CD4-positive, CD25-positive, alpha-beta regulatory T cell (primary cell): Measurements from ENCODE around the gene CHKB. TPM values are rescaled to one million over a fixed set of nuclear protein-coding genes. Genes with fewer than 3 reads are reported as not detected.

ENCODE experiments used
- ATAC-seq, 2 donors: fragments of 150-1000 bp; cut with Tn5 transposase; one replicate each; pipeline ENCODE4 v1.10.0; 2021; ENCODE audit warnings: low read depth in 2 of 2, moderate number of reproducible peaks in 2 of 2, moderate library complexity in 1 of 2
- DNase-seq, 3 donors: peaks; one replicate each; pipeline versions ENCODE4 v3.0.0 to v3.0.0-alpha.2; 2012 to 2022; ENCODE audit warnings: mixed read lengths in 1 of 3
- H3K27ac ChIP-seq: one replicate; pipeline ENCODE4 v1.7.0; 2013; ENCODE audit warnings: mild to moderate bottlenecking, low read length; ENCODE audit not compliant: insufficient read depth, poor library complexity, severe bottlenecking
- H3K27me3 ChIP-seq: one replicate; pipeline ENCODE4 v1.7.0; 2013; ENCODE audit warnings: low read length; ENCODE audit not compliant: control insufficient read depth, insufficient read depth
- H3K36me3 ChIP-seq: one replicate; pipeline ENCODE4 v1.7.0; 2013; ENCODE audit warnings: mild to moderate bottlenecking, low read length, moderate library complexity; ENCODE audit not compliant: control insufficient read depth, insufficient read depth
- H3K4me1 ChIP-seq: 2 replicates; pipeline ENCODE4 v1.7.0; 2013; ENCODE audit warnings: mild to moderate bottlenecking, low read length; ENCODE audit not compliant: insufficient read depth, control insufficient read depth, poor library complexity, severe bottlenecking
- H3K4me3 ChIP-seq: one replicate; pipeline ENCODE4 v1.7.0; 2013; ENCODE audit warnings: low read depth, mild to moderate bottlenecking, low read length, moderate library complexity
- H3K9me3 ChIP-seq, 2 experiments: 1 replicate in 1 of 2; 2 replicates in 1 of 2; pipeline ENCODE4 v1.7.0; 2013; ENCODE audit warnings: low read length in 2 of 2, mild to moderate bottlenecking in 1 of 2, moderate library complexity in 1 of 2; ENCODE audit not compliant: control insufficient read depth in 2 of 2
- H3K27ac Mint-ChIP-seq, 3 donors: one replicate each; pipeline ENCODE4 v1.8.0; 2020 to 2022; ENCODE audit warnings: mild to moderate bottlenecking in 3 of 3, mixed read lengths in 3 of 3, moderate library complexity in 2 of 3
- H3K27me3 Mint-ChIP-seq: one replicate; pipeline ENCODE4 v1.8.0; 2022; ENCODE audit warnings: mild to moderate bottlenecking, mixed read lengths
- H3K36me3 Mint-ChIP-seq: one replicate; pipeline ENCODE4 v1.8.0; 2020; ENCODE audit warnings: mixed read lengths
- H3K4me1 Mint-ChIP-seq, 4 donors: one replicate each; pipeline ENCODE4 v1.8.0; 2020 to 2022; ENCODE audit warnings: mixed read lengths in 4 of 4, mild to moderate bottlenecking in 1 of 4
- H3K4me3 Mint-ChIP-seq, 4 donors: one replicate each; pipeline ENCODE4 v1.8.0; 2020 to 2022; ENCODE audit warnings: mild to moderate bottlenecking in 4 of 4, mixed read lengths in 4 of 4, moderate library complexity in 3 of 4
- H3K9me3 Mint-ChIP-seq, 7 donors: one replicate each; pipeline ENCODE4 v1.8.0; 2020 to 2022; ENCODE audit warnings: mixed read lengths in 7 of 7, mild to moderate bottlenecking in 3 of 7, moderate library complexity in 2 of 7
- polyA plus RNA-seq, 4 donors: library from polyadenylated mRNA; unstranded; fragments of 300-500 nt; fragmentation: Illumina TruSeq; gene quantifications; one replicate each; pipeline ENCODE4 v1.2.3, GENCODE V29; 2021
- total RNA-seq: library from RNA; stranded (reverse); gene quantifications from one replicate; pipeline ENCODE4 v1.2.3, GENCODE V29; 2022

Gene CHKB
- total and polyA plus RNA-seq, 5 donors from 2014 or later: 39.8 to 162 (median 45.4) TPM

DNA sequence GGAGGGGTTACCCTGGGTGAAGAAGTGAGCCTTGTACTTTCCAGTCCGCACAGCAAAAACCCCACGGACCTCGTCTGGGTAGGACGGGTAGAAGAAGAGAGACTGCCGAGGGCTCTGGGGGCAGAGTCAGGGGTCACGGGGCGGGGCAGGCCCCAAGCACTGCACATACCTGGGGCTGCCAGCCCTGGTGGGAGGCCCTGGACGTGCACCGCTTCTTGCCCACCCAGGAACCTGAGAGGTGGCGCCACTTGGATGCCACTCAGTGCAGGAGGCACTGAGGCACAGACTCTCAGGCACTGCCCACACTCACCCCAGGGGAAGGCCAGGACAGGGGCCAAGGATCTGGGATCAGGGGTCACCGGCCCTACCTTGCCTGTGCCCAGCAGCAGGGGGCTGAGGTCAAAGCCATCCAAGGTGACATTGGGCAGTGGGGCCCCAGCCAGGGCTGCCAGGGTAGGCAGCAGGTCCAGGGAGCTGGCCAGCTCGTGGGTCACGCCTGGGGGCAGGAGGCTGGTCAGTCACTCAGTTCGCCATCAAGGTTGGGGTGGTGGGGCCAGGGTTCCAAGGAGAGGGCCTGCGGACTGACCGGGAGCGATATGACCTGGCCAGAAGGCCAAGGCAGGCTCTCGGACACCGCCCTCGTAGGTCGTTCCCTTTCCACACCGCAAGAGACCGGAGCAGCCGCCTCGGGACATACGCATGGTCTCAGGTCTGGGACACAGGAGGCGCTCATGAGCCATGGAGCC, 43.1 kb upstream of the CHKB start:
- H3K27me3 ChIP-seq: no peaks in the 10 kb centered on the region
- no peak overlapping the region for H3K27ac ChIP-seq
- Mint-ChIP-seq H3K36me3 (peaks cover 4% of the 10 kb centered on the region), H3K27me3 (no peaks in the 10 kb centered on the region), H3K4me3 (peak overlapping the region in 2 of 4 donors; percentile 61 to 88), H3K9me3 (peaks cover 0 to 2% (median 0%) of the 10 kb centered on the region in 7 donors), H3K4me1 (peaks cover 0 to 55% (median 27%) of the 10 kb centered on the region in 4 donors), H3K27ac (no peak overlapping the region)
- ATAC-seq (no peak), DNase-seq (no peak)
- no peak overlapping the region for H3K4me3 ChIP-seq
- H3K4me1 ChIP-seq: peaks cover 52% of the 10 kb centered on the region
- H3K9me3 ChIP-seq: no peaks in the 10 kb centered on the region
- peaks cover 2% of the 10 kb centered on the region for H3K36me3 ChIP-seq

DNA sequence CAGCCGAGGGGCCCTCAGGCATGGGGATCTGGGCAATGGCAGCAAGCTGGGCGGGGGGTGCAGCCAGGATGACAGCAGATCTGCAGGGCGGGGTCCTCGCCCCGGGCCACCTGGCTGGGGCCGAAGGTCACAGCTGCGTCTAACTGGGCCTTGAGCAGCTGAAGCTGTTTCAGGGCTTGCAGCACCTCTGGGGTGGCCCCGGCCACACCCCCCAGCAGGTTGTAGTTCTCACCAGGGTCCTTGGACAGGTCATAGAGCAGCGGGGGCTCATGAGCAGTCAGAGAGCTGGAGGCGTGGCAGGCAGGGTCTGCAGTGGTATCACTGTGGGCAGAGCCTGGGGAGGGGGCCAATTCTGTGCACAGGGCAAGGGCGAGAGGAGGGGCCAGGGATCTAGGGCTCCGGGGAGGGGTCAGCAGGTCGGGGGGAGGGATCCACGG, 42.5 kb upstream of the CHKB start:
- H3K27me3 Mint-ChIP-seq: no peaks in the 10 kb centered on the region
- Histone ChIP-seq H3K27ac (no peak overlapping the region), H3K4me3 (no peak overlapping the region), H3K36me3 (peaks cover 2% of the 10 kb centered on the region), H3K27me3 (no peaks in the 10 kb centered on the region), H3K9me3 (no peaks in the 10 kb centered on the region), H3K4me1 (peaks cover 57% of the 10 kb centered on the region)
- peak overlapping the region in 3 of 4 donors; percentile 22 to 68 (median 31) for H3K4me3 Mint-ChIP-seq
- DNase-seq (no peak), ATAC-seq (no peak)
- H3K9me3 Mint-ChIP-seq: peaks cover 0 to 2% (median 0%) of the 10 kb centered on the region in 7 donors
- H3K4me1 Mint-ChIP-seq: peaks cover 0 to 60% (median 31%) of the 10 kb centered on the region in 4 donors
- peaks cover 4% of the 10 kb centered on the region for H3K36me3 Mint-ChIP-seq
- no peak overlapping the region for H3K27ac Mint-ChIP-seq

DNA sequence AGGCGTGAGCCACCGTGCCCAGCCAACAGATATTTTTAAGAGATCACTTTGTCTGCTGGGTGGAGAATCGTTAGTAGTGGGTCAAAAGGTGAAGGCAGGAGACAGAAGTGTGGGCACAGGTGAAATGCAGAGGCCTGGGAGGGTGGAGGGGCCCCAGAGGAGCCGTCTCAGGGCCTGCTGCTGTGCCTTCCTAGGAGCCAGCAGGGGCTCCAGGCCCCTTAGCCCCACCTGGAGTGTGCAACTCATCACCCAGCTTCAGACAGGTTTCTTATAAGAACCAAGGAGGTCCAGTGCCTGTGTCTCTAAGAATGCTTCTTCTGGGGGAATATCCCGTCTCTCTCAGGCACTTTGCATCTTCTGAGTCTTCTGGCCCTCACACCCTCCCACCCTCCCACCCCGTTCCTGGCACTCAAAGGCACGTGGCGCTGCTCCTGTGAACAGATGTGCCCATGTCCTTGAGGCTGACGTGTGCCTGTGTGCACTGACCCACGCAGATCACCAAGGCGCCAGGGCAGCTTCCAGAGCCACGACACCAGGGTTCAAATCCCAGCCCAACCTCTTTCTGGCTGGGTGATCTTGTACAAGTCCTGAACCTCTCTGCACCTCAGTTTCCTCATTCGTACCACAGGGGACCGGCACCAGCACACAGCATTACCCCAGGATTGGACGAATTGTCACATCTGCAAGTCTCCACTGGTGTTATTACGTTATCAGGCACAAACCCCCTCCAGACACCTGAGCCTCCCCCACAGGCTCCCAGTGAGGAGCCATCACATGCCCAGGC, 41.9 kb upstream of the CHKB start:
- H3K9me3 ChIP-seq: no peaks in the 10 kb centered on the region
- H3K27me3 ChIP-seq: no peaks in the 10 kb centered on the region
- H3K9me3 Mint-ChIP-seq: peaks cover 0 to 2% (median 0%) of the 10 kb centered on the region in 7 donors
- peaks cover 0 to 61% (median 32%) of the 10 kb centered on the region in 4 donors for H3K4me1 Mint-ChIP-seq
- no peaks in the 10 kb centered on the region for H3K27me3 Mint-ChIP-seq
- H3K27ac ChIP-seq: no peak overlapping the region
- H3K36me3 ChIP-seq: peaks cover 2% of the 10 kb centered on the region
- no peak for DNase-seq
- H3K4me3 ChIP-seq: no peak overlapping the region
- peak overlapping the region in 3 of 4 donors; percentile 31 to 68 (median 41) for H3K4me3 Mint-ChIP-seq
- H3K4me1 ChIP-seq: peaks cover 60% of the 10 kb centered on the region
- H3K36me3 Mint-ChIP-seq: peaks cover 4% of the 10 kb centered on the region
- H3K27ac Mint-ChIP-seq: peak overlapping the region in 1 of 3 donors; percentile 10
- no peak for ATAC-seq

DNA sequence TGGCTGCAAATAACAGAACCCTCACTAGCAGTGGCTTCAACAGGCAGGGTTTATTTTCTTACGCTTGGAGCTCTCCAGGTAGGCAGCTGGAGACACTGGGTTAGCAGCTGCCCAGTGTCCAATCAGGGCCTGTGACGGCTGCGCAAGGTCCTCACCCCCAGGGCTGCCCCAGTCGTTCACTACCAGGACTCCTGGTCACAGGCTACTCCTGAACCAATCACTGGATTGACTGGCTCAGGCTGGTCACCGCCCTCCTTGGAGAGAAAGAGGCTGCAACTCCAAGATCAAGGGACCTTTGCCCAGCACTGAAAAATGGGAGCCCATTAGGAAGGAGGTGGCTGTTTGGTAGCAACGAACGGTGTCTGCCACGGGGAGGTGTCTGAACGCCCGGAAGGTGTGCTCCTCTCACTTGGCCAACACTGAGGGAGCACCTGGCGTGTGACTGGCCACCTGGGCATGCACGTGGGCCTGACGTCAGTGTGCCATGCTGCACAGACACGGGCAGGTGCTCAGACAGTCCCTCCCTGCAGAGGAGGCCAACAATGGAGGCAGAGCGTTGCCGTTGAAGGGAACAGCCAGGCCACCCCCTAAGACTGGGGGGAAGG, 40.2 kb upstream of the CHKB start:
- H3K36me3 ChIP-seq: peaks cover 2% of the 10 kb centered on the region
- peak overlapping the region; percentile 98 for H3K27ac ChIP-seq
- no peak for DNase-seq
- peak overlapping the region; percentile 82 for H3K4me3 ChIP-seq
- Mint-ChIP-seq H3K4me3 (peak overlapping the region in 3 of 4 donors; percentile 91 to 97 (median 91)), H3K27me3 (no peaks in the 10 kb centered on the region), H3K4me1 (peaks cover 0 to 50% (median 24%) of the 10 kb centered on the region in 4 donors), H3K36me3 (peaks cover 4% of the 10 kb centered on the region), H3K27ac (peak overlapping the region; percentile 96 to 98 (median 97)), H3K9me3 (no peaks in the 10 kb centered on the region)
- H3K27me3 ChIP-seq: no peaks in the 10 kb centered on the region
- no peaks in the 10 kb centered on the region for H3K9me3 ChIP-seq
- ATAC-seq: no peak
- peaks cover 50% of the 10 kb centered on the region for H3K4me1 ChIP-seq

DNA sequence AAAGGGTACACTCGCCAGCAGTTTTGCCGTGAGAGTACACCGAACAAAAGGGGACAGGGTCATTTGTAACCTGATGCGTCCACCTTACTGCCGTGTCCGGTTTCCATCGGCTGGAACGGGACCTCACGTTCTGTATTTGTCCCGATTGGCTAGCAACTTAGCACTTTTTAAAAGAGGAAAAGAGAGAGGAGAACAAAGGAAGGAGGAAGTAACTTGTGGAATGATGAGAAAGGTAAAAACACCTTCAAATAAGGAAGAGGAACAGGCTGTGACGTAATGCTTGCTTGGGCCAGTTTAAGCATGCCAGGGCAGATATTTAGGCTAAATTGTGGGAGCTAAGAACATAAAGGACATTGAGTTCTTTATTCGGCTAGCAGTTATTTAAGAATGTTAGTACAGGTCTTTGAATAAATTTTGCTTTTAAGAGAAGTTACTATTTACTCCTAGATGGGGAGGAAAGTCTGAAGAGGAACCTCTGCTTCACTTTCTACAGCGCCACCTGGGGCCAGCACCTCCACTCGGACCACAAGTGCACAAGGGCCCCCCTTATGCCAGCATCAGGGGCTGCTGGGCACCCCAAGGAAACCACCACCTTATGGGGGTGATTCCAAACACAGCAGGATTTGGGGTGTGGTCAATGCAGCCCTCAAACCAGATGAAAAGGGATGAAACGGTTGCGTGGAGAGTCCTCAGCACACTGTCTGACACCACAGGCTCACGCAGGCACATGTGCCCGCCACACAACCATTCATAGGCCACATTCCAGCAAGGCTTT, 39.5 kb upstream of the CHKB start:
- DNase-seq: peak in 2 of 3 donors; percentile 39 to 64
- Histone ChIP-seq H3K4me3 (peak overlapping the region; percentile 82), H3K4me1 (peaks cover 43% of the 10 kb centered on the region), H3K9me3 (no peaks in the 10 kb centered on the region), H3K27ac (peak overlapping the region; percentile 98), H3K36me3 (peaks cover 2% of the 10 kb centered on the region), H3K27me3 (no peaks in the 10 kb centered on the region)
- Mint-ChIP-seq H3K4me3 (peak overlapping the region; percentile 91 to 97 (median 91)), H3K27ac (peak overlapping the region; percentile 96 to 98 (median 97)), H3K4me1 (peaks cover 0 to 47% (median 24%) of the 10 kb centered on the region in 4 donors), H3K9me3 (no peaks in the 10 kb centered on the region), H3K36me3 (peaks cover 4% of the 10 kb centered on the region), H3K27me3 (peaks cover 4% of the 10 kb centered on the region)
- ATAC-seq: no peak

DNA sequence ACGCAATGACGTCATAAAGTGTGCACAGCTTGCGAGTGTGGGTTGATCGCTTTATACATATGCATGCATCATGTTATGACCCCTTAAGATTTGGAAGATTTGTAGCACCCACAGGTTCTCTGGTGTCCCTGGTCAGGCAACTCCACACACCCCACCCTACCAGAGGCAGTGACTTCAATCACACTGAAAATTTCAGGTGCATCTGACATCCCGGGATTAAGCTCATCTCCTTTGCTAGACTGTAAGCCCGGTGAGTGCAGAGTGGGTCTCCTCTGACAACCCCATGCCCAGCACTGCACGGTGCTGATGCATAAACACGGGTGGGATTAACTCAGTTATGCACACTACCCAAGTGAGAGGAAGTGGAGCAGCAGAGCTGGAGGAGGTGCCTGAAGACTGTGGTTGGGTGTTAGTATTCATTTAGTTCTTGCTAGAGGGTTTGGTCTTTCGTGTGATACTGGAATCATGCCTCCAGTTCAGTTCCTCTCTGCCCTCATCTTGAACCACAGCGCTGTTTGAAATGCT, 38.8 kb upstream of the CHKB start:
- Mint-ChIP-seq H3K4me3 (peak overlapping the region; percentile 91 to 97 (median 91)), H3K9me3 (no peaks in the 10 kb centered on the region), H3K27ac (peak overlapping the region; percentile 96 to 98 (median 97)), H3K27me3 (peaks cover 5% of the 10 kb centered on the region), H3K36me3 (peaks cover 4% of the 10 kb centered on the region), H3K4me1 (peaks cover 0 to 43% (median 24%) of the 10 kb centered on the region in 4 donors)
- peak; percentile 69 to 73 for ATAC-seq
- Histone ChIP-seq H3K36me3 (peaks cover 2% of the 10 kb centered on the region), H3K9me3 (no peaks in the 10 kb centered on the region), H3K27me3 (no peaks in the 10 kb centered on the region), H3K4me3 (peak overlapping the region; percentile 82), H3K4me1 (peaks cover 35% of the 10 kb centered on the region), H3K27ac (peak overlapping the region; percentile 98)
- DNase-seq: peak; percentile 33 to 89 (median 78)
